ENCODE results near the gene MOXD1.
"Not testable (repeated sequence)": the region's sequence is repeated elsewhere in the genome, so short reads cannot be mapped to it uniquely, and the experiment has no call there.

MOXD1 gene

GRCh38 chr6:132279592-132280139, 121.6 kb downstream of the MOXD1 start:
- DNase-seq (ENCODE audit: low read depth) = peak; percentile 48

GRCh38 chr6:132275066-132275970, 126.0 kb downstream of the MOXD1 start:
- DNase-seq (ENCODE audit: low read depth) = no peak

- no peak for DNase-seq (ENCODE audit: low read depth)
Observed at GRCh38 chr6:132272776-132273175, 128.5 kb downstream of the MOXD1 start.

- DNase-seq (ENCODE audit: low read depth) = no peak
Observed at GRCh38 chr6:132270726-132271402, 130.4 kb downstream of the MOXD1 start.

GRCh38 chr6:132268666-132269065, 132.6 kb downstream of the MOXD1 start:
- not testable (repeated sequence) for DNase-seq (ENCODE audit: low read depth)

GRCh38 chr6:132268209-132268608, 133.1 kb downstream of the MOXD1 start:
- no peak for DNase-seq (ENCODE audit: low read depth)

- DNase-seq (ENCODE audit: low read depth) = no peak
Observed at GRCh38 chr6:132265451-132266097, 135.7 kb downstream of the MOXD1 start.

- no peak for DNase-seq (ENCODE audit: low read depth)
Observed at GRCh38 chr6:132264021-132264500, 137.2 kb downstream of the MOXD1 start.

GRCh38 chr6:132261354-132261753, 139.9 kb downstream of the MOXD1 start:
- DNase-seq (ENCODE audit: low read depth) = no peak

GRCh38 chr6:132259070-132259469, 142.2 kb downstream of the MOXD1 start:
- no peak for DNase-seq (ENCODE audit: low read depth)

GRCh38 chr6:132257561-132257960, 143.7 kb downstream of the MOXD1 start:
- DNase-seq (ENCODE audit: low read depth) = no peak

- DNase-seq (ENCODE audit: low read depth) = no peak
Observed at GRCh38 chr6:132256457-132256856, 144.8 kb downstream of the MOXD1 start.

- DNase-seq (ENCODE audit: low read depth) = no peak
Observed at GRCh38 chr6:132253906-132254305, 147.4 kb downstream of the MOXD1 start.

- no peak for DNase-seq (ENCODE audit: low read depth)
Observed at GRCh38 chr6:132253211-132253610, 148.1 kb downstream of the MOXD1 start.

GRCh38 chr6:132252113-132252512, 149.2 kb downstream of the MOXD1 start:
- DNase-seq (ENCODE audit: low read depth) = no peak

GRCh38 chr6:132251711-132252110, 149.6 kb downstream of the MOXD1 start:
- DNase-seq (ENCODE audit: low read depth) = no peak

GRCh38 chr6:132247381-132248159, 153.7 kb downstream of the MOXD1 start:
- no peak for DNase-seq (ENCODE audit: low read depth)

GRCh38 chr6:132246632-132247270, 154.5 kb downstream of the MOXD1 start:
- DNase-seq (ENCODE audit: low read depth) = no peak

GRCh38 chr6:132246120-132246617, 155.1 kb downstream of the MOXD1 start:
- DNase-seq (ENCODE audit: low read depth) = no peak
